Stimulated activated CD4-positive, alpha-beta T cell treated with anti-CD3 and anti-CD28 coated beads, Interleukin-12 subunit alpha, Interleukin-12 subunit beta, amount 100 ng/mL, for 48 hours (primary cell): Measurements from ENCODE around the gene HGD.
"Not testable (repeated sequence)": the region's sequence is repeated elsewhere in the genome, so short reads cannot be mapped to it uniquely, and the experiment has no call there.

ENCODE experiments used
- DNase-seq, 3 donors: peaks; one replicate each; pipeline ENCODE4 v3.0.0-alpha.2; 2020; ENCODE audit warnings: low read depth in 2 of 3, low spot score in 1 of 3

Gene HGD

DNA sequence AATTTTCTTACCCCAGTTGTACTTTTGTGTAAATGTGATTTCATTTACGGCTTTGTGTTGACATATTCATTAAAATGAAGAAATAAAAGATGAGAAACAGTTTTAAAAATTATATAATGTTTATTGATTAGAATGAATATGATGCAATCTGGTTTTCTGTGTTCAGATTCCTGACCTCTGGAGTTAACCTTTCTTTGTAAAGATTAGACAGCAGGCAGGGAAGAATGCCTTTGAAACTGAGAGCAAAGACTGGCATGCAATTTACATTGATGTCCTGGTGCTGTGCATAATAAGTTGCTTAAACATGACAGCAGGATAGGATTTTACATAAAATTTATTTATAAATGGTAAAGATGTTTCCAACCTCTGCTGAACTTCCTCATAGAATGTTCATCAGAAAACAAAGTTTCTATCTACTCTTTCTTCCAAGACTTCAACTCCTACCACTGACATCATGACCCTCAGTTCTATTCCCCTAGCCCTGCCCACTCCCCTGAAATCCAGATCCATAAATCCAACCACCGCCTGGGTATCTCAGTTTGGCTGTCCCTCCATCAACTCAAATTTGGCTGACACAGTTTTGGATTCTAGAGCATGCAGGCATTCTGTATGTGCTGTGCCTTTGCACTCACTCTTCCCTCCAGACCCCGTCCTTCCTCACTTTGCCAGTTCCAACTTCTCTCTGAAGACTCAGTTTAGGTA, 1.7 kb downstream of the HGD start:
- DNase-seq, result no peak

DNA sequence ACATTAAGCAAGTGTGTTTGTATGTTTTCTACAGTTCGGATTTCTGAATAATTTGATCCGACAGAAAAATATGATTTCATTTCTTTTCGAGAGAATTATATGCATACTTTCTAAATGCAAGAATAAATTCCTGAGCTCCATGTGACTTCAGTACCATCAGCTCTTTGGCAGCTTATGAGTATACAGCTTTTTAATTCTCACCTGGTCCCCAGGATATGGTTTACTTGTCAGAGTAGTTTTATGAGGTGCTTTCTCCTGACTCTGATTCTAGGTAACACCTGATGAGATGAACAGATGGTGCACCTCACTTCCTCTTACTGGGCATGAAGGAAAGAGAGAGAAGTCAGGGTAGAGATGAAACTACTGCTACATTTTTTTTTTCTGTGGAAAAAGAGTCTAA, 3.1 kb downstream of the HGD start:
- no peak for DNase-seq

DNA sequence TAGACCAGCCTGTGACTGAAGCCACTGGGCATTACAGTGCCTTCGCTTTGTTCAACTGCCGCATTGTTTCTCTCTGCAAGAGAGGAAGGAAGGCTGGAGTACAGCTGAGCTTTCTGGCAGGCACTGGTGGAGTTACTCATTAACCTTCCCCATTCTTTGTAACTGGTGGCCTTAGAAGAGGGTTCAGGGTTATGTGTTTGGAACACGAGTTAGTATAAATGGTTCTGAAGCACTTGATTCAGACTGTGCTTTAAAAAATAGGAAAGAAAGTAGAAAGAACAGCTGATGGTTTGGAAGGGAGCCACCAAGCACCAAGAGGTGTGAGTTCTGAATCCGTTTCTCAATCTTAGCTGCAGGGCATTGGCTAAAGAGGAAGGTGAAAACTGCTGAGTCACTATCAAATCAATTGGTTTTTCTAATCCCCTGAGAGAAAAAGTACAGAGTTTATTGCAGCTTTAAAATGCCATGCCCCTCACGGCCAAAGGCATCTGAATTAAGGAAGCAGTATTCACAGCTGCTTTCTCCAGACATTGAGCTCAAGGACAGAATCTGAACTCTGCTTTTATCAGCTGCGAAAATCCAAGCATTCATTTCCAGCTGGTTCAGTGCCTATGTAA, 3.6 kb downstream of the HGD start:
- no peak for DNase-seq

DNA sequence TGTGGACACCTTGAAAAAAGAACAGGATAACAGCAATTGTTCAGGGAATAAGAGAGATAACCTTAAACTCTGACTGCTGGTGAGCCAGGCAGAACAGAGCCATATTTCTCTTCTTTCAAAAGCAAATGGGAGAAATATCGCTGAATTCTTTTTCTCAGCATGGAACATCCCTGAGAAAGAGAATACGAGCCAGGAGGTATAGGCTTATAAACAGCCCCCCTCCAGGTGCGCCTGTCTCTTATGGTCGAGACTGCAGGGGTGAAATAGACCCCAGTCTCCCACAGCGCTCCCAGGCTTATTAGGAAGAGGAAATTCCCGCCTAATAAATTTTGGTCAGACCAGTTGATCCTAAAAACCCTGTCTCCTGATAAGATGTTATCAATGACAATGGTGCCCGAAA, 4.8 kb downstream of the HGD start:
- DNase-seq, result not testable (repeated sequence)

DNA sequence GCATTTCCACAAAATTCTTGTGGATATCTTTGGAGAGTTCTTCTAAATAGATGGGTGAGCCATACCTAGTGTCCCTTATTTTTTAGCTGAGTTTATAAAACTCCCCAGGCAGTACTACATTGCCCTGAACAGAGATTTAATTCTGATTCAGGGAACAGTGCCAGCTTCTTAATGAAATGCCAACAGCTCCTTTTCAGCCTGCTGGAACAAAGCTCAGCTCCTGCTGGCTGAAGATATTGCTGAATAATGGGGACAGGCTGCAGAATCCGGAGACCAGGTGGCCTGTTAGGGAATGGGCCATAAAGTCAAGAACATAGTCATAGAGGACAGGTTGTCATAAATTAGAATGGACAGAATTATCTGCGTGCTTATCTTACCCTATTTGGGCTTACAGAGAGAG, 8.9 kb downstream of the HGD start:
- no peak for DNase-seq

DNA sequence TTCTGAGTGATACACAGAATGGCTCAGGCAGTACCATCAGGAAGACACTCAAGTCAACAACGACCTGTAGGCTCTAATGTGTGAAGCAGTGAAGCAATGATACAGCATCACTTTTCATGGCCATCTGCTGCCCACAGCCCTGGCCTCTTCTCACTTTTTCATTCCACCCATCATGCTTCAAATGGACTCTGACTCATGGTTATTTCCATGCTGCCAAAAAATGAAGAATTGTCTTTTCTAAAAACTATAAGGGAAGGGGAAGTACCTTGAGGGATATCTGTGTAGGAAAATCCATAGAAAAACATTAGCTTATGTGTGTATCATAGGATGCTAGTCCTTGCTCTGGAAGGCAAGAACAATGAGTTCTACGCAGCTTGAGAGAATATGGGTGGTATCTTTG, 11.5 kb downstream of the HGD start:
- no peak for DNase-seq

DNA sequence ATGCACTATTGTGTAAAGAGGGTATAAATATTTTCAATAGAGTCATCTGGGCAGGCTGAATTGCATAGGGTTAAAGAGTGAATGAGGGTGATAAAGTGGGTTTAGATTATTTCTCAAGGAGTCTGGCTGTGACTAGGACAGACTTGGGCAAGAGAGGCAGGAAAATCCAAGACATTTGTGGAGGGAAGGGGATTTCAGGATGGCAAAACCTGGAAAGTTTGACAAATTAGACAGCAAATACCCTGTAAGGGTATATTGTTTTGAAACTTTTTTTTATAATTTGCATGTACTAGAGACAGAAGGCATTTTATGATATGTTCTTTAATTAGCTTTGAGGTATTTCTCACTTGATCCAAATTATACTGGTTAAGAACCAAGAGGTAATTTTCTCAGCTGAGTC, 17.1 kb downstream of the HGD start:
- no peak for DNase-seq

DNA sequence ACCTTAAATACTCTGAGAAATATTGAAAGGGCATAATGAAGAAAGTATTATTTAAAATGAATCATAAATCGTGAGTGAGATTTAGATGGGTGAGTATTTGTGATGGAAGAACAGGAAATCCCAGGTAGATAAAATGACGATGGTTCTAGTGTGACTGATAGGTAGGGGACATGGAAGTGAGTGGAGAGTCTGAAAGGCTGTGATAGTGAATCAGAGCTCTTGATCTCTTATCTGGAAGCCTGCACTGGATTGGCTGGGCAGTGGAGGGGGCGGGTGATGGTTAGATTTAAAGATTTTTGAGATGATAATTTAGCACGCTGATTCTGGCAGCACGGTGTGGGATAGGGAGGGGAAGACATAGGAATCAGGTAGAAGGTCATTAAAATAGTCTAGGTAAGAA, 20.1 kb downstream of the HGD start:
- no peak for DNase-seq

DNA sequence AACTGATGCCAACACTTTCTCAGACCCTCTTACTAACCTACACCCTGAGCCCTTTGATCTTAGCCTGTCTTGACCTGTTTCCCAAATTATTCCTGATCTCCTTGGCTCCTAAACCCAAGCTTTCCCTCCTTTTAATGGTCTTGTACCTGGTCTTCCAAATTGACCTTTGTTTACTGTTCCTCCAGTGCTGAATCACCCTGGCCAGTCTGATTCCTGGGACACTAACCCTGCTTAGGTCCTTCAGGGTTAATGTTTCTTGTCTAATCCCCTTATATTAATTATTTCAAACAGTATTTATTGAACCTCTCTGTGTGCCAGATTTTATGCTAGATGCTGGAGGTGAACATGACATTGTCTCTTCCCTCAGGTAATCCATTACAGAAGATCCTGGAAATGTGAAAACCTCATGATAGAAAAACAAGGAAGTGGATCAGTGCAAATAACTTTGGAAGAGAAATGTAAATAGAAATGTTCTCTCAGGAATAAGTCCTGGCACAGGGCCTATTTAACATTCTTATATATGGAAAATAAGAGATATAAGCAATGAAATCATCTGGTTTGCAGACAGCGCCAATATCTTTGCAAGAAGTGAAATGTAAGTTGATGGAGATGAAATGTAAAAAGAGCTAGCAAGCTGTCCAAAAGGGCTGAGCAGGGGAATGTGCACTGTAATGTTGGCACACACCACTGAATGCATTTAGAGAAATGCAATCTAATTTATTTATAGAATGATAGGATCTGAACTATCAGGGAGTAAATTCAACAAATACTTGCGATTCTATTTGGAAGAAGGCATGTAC, 20.7 kb downstream of the HGD start:
- DNase-seq, result no peak

DNA sequence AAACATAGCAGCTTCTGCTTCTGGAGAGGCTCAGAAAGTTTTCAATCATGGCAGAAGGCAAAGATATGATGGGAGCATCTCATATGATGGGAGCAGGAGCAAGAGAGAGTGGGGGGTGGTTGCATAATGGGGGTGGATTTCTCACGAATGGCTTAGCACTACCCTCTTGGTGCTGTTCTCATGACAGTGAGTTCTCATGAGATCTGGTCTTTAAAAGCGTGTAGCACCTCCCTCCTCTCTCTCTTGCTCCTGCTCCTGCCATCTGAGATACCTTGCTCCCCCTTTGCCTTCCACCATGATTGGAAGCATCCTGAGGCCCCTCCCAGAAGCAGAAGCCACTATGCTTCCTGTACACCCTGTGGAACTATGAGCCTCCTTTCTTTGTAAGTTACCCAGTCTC, 22.2 kb downstream of the HGD start:
- no peak for DNase-seq

DNA sequence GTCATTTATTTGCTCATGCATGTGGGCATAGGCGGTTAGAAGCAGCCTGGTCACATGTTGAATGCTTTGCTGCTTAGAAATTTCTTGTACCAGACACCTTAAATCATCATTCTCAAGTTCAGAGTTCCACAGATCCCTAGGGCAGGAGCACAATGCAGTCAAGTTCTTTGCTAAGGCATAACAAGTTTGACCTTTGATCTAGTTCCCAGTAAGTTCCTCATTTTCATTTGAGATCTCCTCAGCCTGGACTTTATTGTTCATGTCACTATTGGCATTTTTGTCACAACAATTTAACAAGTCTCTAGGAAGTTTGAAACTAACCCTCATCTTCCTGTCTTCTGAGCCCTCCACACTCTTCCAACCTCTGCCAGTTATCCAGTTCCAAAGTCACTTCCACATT, 22.8 kb downstream of the HGD start:
- no peak for DNase-seq

DNA sequence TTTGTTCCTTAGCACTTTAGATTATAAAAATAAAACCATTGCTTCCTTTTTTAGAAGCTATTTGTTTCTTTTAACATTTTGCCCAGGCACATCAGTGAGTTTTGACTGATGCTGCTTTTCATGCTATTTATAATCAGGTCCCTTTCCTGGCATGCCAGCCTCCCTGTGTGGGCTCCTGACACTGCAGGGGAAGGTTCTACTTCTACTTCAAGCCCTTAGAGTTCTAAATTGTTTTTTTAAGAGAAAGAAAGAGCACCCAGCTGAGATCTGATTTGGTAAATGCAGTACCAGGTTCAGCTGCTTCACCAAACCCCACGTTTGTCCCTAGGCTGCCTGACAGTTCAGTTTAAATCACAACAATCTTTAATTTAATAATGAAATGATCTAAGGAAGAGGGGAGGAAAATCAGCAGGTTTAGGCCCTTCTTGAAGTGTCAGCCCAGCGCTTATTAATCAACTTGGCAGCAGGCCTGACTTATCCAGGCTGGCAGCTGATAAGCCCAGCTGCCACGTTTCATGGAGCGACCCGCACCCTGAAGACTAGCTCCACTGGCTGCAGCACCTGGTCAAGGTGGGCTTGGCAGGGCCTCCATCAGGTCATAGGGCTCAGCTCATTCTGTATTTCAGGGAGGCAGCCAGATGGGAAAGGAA, 29.0 kb downstream of the HGD start:
- DNase-seq, result no peak

DNA sequence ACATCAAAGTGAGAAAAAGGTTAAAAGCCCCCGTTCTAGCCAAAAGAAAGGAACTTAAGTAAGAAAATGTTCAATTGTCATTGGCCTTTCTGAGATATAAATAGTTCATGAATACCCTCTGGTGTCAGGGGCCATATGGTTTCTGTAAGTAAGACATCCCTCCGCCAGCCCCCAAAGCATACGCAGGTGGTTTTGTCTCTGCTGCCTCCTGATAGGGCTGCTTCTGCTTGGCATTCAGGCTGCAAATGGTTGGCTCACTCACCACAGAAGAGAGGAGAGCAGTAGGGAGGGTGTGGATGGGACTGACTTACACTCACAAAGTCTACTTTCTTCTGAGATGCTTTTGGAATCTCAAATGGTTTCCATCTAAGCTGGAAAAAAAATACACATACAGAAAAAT, 29.8 kb downstream of the HGD start:
- DNase-seq, result no peak

DNA sequence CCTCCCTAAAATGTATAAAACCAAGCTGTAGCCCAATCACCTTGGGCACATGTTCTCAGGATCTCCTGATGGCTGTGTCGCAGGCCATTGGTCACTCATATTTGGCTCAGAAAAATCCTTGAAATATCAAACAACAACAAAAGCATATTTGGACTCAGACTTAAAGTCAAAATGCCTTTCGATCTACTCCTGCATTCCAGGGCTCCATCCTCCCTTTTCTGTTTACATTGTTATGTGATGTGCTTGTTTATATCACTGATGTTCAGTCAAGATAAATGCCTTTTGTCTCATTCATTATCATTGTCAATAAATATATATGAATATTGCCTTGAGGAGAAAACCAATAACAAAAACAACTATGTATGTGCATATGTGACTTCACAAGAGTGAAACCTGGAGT, 31.7 kb downstream of the HGD start:
- DNase-seq, result no peak

DNA sequence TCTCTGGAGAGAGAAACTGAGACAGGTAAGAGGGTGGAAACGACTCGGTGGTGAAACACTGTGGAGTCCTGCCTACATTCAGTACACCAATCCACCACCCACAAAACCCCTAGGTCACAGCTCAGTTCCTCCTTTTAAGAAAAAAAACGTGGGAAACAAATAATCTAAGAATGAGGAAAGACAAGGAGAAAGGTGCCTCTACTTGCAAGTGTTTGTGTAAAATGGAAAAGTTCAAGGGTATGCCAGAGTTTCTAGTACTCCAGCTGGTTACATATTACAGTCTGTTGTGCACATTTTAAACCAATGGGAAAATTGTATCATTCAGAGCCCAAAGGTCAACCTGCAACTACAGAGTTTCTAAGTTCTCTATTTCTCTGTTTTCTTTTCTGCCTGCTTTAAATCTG, 32.2 kb downstream of the HGD start:
- no peak for DNase-seq

DNA sequence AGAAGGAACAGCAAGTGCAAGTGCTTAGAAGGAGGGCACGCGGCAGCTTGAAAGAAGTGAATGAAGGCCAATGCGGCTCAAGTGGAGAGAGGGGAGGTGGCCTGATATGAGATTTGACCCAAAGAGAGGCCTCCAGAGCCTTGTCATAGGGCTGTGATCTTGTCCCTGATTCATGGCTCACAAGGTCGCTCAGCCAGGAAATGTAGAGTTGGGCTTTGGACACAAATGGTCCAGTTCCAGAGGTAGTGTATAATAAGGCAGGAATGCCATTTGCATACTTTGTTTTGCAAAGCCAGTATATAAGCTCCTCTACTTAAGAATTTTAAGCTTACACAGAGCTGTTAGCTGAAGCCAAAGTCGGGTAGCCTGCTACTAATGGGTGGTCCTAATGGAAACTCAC, 33.7 kb downstream of the HGD start:
- no peak for DNase-seq

DNA sequence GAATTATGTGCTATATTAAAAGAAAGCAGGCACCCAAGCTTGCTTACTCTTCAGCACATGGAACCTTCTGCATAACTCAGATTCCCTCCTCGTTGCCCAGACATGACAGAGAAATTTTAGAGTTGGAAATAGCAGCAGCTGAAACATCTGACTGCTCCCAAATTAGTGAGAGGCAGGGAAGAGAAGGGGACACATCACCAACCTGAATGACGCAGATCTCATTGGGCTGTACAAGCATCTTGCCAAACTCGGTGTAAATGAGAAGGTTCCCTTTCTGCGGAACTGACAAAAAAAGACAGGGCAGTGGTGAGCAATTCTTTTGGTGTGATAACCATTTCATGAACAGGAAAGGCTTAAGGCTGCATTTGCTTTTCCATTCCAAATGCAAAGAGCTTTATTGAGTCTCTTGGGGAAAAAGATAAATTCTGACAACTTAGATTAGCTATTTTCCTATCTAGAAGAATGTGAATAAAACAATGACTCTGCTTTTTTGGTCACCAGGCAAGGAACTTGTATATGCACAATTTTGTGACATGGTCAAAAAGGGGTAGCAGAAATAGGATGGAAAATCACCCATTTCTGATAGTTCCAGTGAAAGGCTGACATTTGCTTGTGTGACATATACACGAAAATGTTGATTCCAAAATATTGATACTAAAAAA, 35.1 kb downstream of the HGD start:
- DNase-seq, result no peak

DNA sequence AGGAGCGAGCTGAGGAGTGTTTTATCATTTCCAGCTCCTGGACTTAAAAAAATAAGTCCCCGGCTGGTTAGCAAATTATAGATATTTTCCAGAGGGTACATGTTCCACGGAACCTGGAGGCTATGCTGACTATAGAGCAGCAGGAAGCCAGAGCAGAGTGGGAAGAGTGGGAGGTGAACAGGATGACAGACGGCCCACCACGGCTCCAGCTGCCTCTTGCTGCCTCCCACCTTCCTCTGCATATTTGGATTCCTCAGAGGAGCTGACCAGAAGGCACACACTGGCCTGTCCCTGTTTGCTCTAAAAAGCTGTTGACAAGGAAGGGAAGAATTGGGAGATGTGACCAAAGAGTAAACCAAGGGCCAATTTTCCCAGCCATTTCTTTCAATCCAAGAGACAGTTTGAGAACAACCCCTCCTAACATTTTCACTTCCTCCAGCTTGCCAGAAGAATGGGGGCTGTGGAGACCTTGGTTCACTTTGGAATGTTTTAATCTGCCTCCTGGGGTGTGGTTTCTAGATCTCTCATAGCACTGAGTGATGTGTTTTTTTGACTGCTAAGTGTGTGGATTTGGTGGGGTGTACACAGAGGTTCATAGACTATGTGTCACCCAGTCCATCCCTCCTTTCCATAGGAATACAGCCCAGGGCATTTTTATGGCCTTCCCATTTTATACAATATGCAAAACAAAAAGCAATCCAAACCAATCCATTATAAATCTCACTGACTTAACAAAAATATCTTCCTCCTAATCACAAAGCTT, 36.8 kb downstream of the HGD start:
- no peak for DNase-seq

DNA sequence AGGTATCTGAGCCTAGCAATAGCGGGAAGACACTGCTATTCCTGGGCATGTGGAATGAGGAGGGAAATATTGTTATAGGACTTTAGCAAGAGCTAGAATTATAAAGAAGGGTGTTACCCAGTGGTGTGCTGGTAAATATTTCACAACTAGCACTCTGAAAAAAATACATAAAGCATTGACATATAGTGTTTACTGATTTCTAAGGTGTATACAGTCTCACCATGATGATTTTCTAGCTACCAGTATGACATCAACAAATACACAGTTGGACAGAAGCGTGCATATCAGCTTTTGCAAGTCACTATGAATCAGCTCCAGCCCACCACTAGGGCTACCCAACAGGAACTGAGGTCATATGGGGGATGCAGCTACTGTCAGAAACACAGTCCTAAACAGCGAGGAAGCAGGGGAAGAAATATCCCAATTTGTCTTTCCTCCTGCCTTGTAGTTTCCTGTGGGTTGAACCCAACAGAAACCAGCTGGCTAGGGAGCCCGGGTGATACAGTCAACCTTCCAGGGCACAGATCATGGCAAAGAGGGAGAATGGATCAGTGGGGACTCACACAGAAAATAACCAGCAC, 39.6 kb downstream of the HGD start:
- DNase-seq, result no peak

DNA sequence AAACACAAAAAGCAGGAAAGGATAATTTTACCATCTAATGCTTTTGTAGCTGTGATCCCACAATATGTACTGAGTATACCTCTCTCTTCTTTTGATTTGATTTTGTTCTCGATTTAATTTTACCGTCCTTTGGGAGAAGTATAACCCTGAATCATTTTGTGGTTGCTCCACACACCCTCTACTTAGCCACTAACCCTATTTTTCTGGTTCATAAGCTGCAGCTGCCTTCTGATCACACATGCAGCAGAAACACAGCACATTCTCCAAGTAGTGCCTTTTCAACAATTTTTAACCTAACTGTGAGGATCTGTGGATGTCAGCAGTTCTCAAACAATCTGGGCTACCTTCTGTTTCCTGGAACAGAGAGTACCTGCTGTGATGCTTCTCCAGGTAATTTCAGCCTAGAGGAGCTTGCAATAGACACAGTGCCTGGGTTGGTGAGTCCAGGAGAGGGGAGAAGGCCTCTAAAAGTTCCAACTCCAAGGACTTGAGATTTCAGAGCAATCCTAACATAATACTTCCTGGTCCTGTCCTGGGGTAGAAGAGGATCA, 40.3 kb downstream of the HGD start:
- no peak for DNase-seq
